ENCODE results near the gene CRYGD.
"Not testable (repeated sequence)": the region's sequence is repeated elsewhere in the genome, so short reads cannot be mapped to it uniquely, and the experiment has no call there.

The CRYGD gene

DNA sequence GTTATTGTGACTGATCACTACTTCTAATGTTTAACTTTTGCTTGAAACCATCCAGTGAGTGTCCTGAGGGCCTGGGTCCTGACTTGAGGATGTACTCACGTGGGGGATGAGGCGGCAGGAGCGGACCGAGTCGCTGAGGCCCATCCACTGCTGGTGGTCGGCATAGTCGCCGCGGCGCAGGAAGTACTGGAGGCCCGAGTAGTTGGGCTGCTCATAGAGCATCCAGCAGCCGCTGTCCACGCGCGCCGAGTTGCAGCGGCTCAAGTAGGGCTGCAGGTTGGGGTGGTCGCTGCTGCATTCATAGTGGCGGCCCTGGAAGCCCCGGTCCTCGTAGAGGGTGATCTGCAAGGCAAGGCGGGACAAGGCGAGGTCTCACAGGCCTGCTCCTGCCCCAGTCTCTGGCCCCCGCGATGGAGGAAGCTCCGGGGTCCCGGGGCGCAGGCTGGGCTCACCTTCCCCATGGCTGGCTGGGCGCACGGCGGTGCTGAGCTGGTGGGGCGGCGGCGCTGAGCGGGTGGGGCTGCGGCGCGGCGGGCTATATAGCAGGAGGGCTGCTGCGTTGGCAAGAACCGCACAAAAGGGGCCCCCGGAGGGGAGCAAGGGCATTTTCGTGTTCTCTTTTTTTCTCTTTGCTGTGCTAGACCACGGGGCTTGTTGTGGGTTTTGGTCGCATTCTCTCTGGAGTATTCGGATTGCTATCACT lies at the start of gene CRYGD:
Gene CRYGD, minus strand, starts transcription at position 512 of the 703 bp plus-strand sequence. Its CDS starts 51 bp downstream, at position 461.
- DNase-seq, result not testable (repeated sequence)

DNA sequence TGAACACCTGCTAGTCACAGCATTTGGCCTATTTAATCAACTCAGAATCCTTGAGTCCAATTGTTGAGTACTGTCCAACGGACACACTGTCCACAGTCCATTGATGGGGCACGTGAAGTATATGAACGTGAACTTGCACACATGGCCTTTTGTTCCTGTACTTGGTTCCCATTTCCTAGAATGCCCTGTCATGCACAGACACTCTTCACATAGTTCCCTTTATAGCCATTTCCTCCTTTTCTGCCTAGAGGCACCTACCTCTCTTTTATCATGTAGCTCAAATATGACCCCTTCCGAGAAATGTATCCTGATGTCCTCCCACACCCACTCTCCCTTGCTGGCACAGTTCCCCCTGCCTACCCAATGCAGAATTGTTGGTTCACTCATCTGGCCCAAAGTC lies 47.8 kb upstream of the CRYGD start:
- no peak for DNase-seq

DNA sequence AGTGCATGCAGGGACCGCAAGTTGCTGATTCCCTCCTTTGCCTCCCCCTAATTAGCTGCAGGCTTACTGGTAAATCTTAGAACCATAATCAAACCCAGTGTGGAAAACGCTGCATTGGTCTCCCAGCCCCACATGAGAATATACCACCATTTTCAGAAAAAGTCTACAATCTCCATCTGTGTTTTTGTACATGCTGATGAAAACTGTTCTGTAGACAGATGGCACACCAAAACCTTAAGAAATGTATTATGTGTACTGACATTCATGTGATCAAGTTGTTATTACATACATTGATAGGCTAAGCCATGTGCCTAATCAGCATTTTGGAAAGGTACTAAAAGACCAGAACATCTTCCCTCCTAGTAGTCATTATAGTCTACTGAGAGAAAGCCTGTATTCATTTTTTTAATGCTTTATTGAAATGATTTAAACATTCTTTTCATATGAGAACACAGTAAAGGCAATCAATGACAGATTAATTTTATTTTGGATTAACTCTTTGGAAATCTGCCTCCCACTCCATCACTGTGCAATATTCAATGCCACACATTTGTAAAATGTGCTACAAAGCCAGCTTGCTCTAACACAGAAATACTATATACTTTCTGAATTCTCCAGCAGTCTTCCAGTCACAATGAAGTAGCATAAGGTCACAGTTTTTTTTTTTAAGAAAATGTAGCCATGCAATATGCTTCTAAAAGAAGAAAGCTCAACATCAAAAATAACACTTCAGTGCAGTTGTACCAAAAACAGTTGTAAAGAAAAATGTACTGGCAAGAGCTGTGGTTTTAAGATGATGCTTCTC lies 40.8 kb upstream of the CRYGD start:
- DNase-seq, result no peak

DNA sequence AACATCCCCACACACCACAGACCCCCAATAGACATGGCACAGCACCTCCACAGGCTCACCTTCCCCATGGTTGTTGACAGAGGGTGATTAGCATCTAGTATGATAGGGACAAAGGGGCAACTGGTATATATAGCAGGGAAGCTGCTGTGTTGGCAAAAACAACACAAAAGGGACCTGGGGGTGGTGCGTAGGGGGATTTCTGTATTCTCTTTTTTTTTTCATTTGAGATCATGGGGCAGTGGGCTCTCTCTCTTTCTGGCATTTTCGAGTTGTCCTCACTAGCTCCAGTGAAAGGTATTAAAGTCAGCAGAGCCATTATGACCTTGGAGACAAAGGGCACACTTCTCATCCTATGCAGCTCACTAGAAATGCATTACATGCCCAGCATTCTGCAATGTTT lies 39.2 kb upstream of the CRYGD start, which contains the start of gene CRYGA:
Gene CRYGA, minus strand, starts transcription at position 101 of the 400 bp plus-strand sequence. Its CDS starts 33 bp downstream, at position 68.
- DNase-seq, result no peak

DNA sequence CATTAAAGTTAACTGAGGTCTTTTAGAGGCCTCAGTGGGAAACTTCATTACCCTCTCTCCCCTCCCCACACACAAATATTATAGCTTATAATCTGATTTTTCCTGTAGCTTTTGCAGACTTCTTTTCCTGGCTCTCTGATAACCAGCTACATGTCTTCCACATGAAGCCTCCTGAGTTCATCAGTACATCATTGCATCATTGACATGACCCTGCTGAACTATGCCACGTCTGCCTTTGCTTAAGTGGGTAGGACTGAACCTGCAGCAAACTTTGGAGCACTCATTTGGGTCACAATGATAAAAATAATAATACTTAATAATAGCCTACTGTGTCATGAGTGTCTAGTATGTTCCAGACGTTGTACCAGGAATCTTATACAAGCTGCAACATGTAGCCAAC lies 32.1 kb upstream of the CRYGD start:
- DNase-seq, result no peak

DNA sequence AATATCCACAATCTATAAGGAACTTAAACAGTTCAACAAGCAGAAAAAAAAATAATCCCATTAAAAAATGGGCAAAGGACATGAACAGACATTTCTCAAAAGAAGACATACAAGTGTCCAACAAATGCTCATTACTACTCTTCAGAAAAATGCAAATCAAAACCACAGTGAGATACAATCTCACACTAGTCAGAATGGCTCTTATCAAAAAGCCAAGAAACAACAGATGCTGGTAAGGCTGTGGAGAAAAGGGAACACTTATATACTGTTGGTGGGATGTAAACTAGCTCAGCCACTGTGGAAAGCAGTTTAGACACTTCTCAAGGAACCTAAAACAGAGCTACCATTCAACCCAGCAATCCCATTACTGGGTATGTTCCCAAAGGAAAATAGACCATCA lies 28.8 kb upstream of the CRYGD start:
- no peak for DNase-seq

DNA sequence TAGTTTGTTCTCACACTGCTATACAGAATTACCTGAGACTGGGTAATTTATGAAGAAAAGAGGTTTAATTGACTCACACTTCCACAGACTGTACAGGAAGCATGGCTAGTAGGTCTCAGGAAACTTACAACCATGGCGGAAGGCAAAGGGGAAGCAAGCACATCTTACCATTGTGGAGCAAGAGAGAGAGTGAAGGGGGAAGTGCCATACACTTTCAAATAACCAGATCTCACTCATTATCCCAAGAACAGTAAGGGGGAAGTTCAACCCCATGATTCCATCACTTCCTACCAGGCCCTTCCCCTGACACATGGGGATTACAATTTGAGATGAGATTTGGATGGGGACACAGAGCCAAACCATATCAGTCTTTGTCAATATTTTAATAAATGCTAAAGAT lies 26.6 kb upstream of the CRYGD start:
- no peak for DNase-seq

DNA sequence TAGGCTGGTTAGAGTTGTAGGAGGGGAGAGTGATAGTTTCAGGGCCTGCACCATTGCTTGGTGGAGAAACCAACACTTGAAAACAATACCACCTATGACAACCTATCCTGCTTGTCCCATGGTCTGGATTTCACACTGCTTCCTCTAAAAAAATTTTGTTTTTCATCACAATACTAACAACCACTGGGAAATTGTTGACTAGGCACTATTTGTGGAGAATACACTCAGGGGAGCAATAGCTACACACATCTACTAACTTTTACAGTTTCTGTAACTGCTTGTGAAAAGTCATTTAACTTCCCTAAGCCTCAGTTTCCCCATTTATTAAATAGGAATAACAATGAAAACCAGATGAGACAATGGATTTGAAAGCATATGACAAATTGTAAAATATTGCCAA lies 25.8 kb upstream of the CRYGD start:
- DNase-seq, result no peak

DNA sequence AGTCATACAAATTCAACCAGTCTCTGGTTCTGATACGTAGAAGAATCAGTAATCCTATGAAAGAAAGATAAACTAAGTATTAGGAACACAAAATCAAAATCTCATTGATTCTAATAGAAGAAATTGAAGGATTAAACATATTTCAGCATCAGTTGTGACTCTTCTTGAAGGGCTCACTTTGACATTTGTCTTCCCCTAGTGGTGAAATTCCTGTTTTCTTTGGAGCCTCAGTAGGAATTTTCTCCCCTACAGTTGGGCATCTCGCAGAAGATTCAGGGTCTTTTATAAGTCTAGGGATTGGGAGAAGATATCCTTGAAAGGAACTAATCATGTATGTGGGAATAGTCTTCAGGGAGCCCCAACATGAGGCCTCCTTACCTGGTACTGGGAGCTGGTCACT lies 24.5 kb upstream of the CRYGD start:
- no peak for DNase-seq

DNA sequence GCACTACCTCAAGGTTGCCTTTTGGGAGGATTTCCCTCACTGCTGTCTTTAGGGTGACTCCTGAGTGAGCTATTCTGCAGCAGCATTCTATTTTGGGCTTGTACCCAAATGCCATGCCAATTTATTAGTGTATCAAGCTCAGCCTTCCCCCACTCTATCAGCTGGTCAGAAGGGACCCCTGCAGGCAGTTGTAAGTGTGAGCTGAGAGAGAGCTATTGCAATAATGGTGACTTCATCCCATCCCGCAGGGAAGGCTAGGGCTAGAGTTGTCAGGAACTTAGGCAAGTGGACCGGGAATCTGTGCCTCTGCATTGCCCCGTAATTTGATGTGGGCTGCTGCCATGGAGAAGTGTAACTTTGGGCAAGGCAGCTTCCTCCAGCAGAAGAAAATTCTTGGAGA lies 23.4 kb upstream of the CRYGD start:
- DNase-seq, result no peak

DNA sequence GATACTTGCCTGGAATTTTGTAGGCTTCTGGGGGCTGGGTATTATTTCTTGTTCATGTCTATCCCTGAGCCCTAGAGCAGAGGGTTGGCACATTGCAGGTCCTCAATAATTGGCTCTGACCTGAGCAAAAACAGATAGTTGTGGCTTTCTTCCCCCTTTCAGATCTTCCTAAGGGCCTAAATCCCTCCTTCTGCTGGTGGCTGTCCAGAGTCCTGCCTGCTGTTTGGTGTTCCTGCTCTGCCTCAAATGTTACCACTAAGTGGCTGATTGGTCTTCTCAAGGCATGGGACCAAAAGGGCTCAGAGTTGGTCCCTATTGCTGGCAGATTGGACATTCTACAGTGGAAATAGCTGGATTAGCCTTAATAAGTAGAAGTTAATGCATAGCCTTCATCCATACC lies 22.7 kb upstream of the CRYGD start:
- DNase-seq, result no peak

DNA sequence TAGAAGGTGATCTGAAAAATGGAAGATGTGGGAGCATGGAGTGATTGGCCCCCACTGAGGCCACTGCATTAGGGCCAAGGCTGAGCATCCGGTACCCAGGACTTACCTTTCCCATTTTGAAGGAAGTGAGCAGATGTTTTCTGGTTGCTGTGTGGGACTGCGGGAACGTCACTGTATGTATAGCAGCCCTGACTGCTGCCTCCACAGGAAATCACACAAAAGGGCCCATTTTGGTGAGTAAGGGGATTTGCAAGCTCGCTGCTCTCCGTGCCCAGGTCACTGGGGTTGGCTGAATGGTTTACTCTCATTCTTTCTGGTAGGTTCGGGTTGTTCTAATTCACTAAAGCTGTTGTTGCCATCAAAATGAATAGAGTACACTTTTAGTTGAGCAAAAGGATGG lies 21.7 kb upstream of the CRYGD start, which contains the start of gene CRYGB:
Gene CRYGB, minus strand, starts transcription at position 153 of the 400 bp plus-strand sequence. Its CDS starts 38 bp downstream, at position 115.
- DNase-seq, result no peak

DNA sequence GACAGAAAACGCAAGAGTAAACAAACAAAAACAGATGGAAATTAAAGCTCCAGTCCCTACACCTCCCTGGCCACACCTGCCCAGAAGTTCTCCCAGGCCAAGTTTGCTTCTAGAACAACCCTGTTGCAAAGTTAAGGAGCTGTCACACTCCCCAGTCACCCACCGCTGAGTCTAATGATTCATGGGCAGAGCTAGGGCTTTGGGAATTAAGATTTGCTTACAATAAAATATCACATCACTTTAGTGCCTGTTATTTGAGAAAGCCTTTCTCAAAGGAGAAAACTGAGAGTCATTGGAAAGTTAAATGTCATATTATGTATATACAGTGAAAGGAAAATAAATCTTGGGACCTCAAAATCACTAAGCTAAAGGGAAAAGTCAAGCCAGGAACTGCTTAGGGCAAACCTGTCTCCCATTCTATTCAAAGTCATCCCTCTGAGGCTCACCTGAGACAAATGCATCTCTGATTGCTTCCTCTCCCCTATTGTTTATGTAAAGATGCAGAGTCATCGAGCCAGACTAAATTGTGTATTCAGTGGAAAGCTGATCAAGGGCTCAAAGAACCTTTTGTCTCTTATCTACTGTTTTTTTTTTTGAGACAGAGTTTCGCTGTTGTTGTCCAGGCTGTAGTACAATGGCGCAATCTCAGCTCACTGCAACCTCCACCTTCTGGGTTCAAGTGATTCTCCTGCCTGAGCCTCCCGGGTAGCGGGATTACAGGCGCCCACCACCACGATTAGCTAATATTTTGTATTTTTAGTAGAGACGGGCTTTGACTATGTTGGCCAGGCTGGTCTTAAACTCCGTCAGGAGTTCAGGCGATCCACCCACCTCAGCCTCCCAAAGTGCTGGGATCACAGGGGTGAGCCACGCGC lies 18.8 kb upstream of the CRYGD start:
- no peak for DNase-seq

DNA sequence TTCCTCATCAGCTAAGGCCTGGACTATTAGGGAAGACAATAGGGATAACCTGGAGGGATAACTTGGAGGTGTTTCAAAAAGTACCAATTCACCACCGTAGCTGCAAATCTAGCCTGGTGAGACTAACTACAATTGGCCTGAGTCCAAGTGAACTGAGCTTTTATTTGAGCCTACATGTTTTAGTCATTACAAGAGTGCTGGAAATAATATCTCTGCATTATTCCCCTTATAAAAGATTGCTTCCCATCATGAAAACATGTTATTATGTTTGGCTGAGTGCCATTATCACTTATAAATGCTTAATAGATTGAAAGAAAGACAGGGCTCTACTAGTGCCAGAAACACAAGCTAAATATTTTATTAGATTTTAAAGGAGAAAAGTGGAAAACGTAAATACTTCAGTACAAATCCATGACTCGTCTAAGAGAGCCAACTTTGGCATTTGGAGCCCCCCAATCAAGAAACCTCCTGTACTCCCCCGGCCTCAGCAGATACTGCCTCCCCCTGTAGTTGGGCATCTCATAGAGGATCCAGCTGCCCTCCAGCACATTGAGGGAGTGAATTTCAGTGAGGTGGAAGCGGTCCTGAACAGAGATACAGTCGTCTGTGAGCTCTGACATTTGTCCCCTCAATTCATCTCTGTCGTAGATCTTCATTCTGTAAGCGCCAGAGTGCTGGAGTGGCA lies 18.1 kb upstream of the CRYGD start:
- no peak for DNase-seq

DNA sequence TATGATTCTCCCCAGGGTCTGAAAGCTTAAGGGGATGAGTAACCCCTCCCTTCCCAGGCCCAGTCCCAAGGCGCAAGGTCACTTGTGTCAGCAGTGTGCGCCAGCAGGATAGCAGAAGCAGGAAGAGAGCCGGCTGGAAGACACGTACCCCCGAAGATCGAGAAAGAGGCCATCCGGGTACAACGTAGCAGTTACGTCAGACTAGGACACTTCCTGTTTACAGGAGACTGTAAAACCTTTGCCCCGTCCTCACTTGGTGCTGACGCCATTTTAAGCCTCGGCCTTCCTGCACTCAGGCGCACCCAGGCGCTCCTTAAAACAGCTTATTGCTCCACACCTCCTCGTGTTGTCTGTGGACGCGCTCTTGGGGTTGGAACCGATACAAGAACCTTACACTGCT lies 15.1 kb upstream of the CRYGD start:
- DNase-seq, result no peak

DNA sequence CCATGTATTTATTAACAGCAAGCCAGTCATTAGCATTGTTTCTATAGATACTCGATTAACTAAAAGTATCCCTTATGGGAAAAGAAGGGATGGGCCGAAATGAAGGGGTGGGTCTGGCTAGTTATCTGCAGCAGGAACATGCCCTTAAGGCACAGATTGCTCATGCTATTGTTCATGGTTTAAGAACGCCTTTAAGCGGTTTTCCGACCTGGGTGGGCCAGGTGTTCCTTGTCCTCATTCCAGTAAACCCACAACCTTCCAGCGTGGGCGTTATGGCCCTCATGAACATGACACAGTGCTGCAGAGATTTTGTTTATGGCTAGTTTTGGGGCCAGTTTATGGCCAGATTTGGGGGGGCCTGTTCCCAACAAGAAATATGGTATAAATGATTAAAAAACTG lies 14.0 kb upstream of the CRYGD start:
- DNase-seq, result not testable (repeated sequence)

DNA sequence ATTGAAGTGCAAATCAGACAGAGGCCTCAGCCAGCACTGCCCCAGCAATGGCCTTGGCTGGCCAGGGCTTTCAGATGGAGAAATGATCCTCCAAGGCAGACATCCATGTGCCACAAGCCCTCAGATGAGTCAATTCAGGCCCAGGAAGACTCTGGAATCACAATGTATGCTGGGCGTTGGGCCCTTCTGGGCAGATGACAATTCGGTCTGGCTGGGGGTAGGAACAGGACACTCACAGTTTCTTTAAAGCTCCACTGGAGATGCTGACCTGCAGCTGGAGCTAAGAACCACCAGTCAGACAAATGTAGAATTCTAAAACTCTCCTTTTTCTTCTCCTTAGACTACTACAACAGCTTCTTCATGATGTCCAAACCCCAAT lies 12.4 kb upstream of the CRYGD start:
- no peak for DNase-seq

DNA sequence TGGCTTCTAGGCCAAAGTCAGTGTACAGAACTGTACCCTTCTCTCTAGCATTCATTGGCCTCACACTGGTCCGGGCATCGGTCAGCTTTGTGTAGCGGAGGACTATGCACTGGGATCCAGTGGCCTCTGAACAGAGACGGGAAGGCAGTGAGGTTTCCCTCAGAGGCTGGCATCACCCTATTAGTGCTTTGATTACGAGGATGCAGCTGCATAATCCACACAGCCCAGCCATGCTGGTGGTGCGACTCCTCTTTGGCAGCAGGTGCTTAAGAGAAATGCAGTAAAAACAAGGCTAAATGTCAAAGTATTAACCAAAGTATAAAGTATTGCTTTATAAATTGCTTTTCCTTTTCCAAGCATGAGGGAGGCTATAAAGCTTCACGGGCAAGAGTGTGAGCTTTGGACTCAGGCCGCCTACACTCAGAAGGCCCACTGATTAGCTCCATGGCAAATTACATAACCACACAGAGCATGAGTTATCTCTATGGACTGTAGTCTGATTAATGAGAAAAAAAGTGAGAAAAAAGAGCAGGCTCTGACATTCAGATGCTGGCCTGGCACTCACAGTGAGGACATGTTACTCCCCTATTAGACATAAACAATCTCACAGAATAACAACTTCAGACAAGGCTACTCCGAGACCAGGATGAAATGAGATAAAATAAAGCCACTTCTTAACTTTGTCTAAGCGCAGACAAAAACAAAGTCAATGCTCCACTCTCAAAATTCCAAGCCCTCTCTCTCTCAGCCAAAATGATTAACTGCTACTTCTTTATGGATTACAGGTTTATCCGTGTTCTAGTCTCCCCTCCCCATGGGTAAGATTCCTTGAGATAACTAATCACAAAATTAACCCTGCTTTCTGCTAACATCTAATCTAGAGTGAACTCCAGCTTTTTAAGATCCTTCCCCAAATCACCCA lies 11.7 kb upstream of the CRYGD start:
- no peak for DNase-seq

DNA sequence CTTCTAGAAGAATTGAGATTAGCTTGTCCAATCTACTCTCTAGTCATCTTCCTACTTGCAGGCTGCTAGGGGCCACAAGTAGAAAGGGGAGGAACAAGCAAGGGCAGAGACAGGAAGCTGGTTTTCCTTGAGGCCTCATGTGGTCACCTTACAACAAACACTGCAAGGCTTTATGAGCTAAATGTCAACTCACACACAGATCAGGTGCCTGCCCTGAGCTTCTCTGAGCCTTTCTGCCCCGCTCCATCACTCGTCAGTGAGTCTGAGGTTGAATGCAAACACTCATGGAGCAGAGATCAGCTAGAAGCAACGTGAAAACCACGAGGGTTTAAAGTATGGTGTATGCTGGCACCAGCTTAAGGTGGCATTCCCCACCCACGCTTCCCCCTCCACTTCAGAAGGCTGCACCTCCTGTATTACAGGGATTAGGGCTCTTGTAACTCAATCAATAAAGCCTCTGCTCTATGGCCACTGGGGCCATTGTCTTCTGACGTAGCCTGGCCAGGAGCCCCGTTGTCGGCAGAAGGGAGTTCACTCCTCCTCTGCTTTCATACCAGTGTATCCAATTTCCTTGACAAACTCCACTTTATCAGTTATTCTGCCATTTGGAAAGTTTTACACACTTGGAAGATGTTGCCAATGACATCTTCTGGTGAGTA lies 10.7 kb upstream of the CRYGD start:
- no peak for DNase-seq

DNA sequence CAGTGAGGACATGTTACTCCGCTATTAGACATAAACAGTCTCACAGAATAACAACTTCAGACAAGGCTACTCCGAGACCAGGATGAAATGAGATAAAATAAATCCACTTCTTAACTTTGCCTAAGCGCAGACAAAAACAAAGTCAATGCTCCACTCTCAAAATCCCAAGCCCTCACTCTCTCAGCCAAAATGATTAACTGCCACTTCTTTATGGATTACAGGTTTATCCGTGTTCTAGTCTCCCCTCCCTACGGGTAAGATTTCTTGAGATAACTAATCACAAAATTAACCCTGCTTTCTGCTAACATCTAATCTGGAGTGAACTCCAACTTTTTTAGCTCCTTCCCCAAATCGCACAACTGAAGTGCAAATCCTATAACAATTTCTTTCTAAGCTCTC lies 6.4 kb upstream of the CRYGD start:
- no peak for DNase-seq

All from stimulated activated CD4-positive, alpha-beta T cell treated with anti-CD3 and anti-CD28 coated beads, Interleukin-4, amount 100 ng/mL, for 4 hours (primary cell).